ENCODE measurements around the gene PRSS27. TPM values are rescaled to one million over a fixed set of nuclear protein-coding genes. Genes with fewer than 3 reads are reported as not detected.
A peak's percentile ranks its signal among the peaks of the same experiment; 100 is the strongest.
"Not testable (repeated sequence)": the region's sequence is repeated elsewhere in the genome, so short reads cannot be mapped to it uniquely, and the experiment has no call there.

PRSS27 gene
- total and polyA plus RNA-seq, 2 donors = 0.85 to 2.5 TPM

GRCh38 chr16:2697401-2697948, 22.5 kb downstream of the PRSS27 start:
- Histone ChIP-seq H3K36me3 (ENCODE audit: insufficient read depth) (peaks cover 12% of the 10 kb centered on the region), H3K4me3 (ENCODE audit: low read depth, low read length) (no peak overlapping the region), H3K4me1 (ENCODE audit: insufficient read depth) (no peaks in the 10 kb centered on the region), H3K27ac (ENCODE audit: low read depth) (no peak overlapping the region)
- DNase-seq (ENCODE audit: extremely low spot score) = no peak
- 94% methylated on average over 17 of the region's 17 CpGs for WGBS

DNA sequence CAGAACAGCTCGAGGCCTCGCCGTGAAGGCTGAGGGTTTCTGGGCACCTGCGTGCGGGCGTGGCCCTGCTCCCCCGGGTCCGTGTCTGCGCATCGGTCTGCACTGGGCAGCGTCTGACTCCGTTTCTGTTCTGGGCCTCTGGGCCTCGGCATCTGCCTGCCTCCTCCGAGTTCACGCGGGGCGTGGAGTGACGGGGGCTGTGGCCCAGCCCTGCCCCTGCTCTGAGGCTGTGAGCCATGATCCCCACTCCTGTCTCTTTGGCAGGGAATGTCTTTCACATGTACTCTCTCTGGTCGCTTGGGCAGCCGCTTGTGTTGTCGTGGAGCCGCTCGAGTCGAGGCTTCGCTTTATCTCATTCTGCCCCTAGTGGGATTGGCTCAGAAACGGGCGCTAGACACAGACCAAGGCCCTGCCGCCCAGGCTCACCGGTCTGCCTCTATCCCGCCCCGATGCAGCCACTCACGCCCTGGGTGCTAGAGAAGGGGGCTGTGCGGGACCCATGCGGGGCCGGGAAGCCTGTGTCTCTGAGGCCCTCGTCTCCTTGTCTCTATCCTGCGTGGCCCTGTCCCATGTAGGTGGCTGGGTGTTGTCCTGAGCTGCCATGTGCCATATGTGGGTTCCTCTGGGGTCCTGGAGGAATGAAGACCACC, 23.3 kb downstream of the PRSS27 start:
- WGBS = 95% methylated on average over 34 of the region's 37 CpGs
- not testable (repeated sequence) for DNase-seq (ENCODE audit: extremely low spot score); H3K36me3 ChIP-seq (ENCODE audit: insufficient read depth); H3K4me3 ChIP-seq (ENCODE audit: low read depth, low read length); H3K4me1 ChIP-seq (ENCODE audit: insufficient read depth); H3K27ac ChIP-seq (ENCODE audit: low read depth)

- Histone ChIP-seq H3K4me3 (ENCODE audit: low read depth, low read length) (no peak overlapping the region), H3K27ac (ENCODE audit: low read depth) (no peak overlapping the region)
- WGBS = 76% methylated on average over 24 of the region's 24 CpGs
These were observed 26.9 kb downstream of the PRSS27 start for GRCh38 chr16:2692948-2693651.

DNA sequence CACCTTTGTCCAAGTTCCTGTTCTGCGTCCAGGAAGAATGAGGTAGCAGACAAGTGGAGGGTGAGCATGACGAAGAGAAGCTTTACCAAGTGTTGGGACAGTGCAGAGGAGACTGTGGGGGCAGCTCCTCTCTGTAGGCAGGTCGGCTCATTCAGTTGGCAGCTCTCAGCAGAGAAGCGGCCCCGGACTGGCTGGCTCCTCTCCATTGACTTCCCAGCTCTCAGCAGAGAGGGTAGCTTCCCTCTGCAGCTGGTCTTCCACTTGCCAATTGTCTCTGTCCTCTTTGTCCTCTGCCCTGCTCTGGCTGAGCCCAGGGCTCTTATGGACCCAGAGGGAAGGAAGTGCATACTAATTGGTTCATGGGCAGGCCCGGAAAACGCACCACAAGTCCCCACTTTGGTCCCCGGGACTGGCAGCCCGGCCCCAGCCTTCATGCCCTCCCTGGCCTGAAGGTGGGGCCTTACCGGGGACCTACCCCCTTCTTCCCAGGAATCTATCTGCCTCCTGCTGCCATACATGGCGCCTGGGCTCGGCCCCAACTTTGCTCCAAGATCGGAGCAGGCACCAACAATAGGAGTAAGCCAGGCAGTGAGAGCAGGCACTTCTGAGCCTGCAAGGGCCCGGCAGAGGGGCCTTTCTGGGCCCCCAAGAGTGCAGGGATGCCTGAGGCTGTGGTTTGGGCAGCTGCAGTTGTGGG, 27.6 kb downstream of the PRSS27 start:
- H3K4me3 ChIP-seq (ENCODE audit: low read depth, low read length) = no peak overlapping the region
- 69% methylated on average over 14 of the region's 14 CpGs for WGBS
- no peak for DNase-seq (ENCODE audit: extremely low spot score)
- no peak overlapping the region for H3K27ac ChIP-seq (ENCODE audit: low read depth)
- no peaks in the 10 kb centered on the region for H3K36me3 ChIP-seq (ENCODE audit: insufficient read depth)
- H3K4me1 ChIP-seq (ENCODE audit: insufficient read depth) = no peaks in the 10 kb centered on the region

More at GRCh38 chr16:2692948-2693651, 26.9 kb downstream of the PRSS27 start:
- Histone ChIP-seq H3K4me1 (ENCODE audit: insufficient read depth) (no peaks in the 10 kb centered on the region), H3K36me3 (ENCODE audit: insufficient read depth) (peaks cover 2% of the 10 kb centered on the region)
- DNase-seq (ENCODE audit: extremely low spot score) = no peak

- 80% methylated on average over 29 of the region's 29 CpGs for WGBS
- Histone ChIP-seq H3K4me3 (ENCODE audit: low read depth, low read length) (no peak overlapping the region), H3K27ac (ENCODE audit: low read depth) (no peak overlapping the region), H3K36me3 (ENCODE audit: insufficient read depth) (no peaks in the 10 kb centered on the region), H3K4me1 (ENCODE audit: insufficient read depth) (no peaks in the 10 kb centered on the region)
- no peak for DNase-seq (ENCODE audit: extremely low spot score)
These were observed 28.4 kb downstream of the PRSS27 start for GRCh38 chr16:2691491-2692248.

DNA sequence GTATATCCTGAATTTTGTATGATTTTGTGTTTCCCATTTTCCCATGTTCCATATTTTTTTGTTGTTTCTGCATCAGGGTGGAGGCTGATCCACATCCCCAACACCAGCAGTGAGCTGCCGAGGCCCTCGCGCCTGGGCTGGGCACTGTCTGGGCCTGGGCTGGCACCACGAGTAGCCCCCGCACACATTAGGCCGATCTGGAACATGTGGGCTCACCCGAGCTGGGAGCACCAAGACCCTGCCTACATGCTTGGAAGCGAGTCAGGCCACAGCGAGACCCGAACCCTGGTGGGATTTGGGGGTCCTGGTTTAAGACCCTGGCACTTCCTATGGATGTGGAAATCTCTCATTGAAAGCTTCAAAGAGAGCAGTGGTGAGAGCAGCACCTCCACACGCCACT, 29.2 kb downstream of the PRSS27 start:
- no peaks in the 10 kb centered on the region for H3K36me3 ChIP-seq (ENCODE audit: insufficient read depth)
- H3K4me1 ChIP-seq (ENCODE audit: insufficient read depth) = no peaks in the 10 kb centered on the region
- no peak overlapping the region for H3K27ac ChIP-seq (ENCODE audit: low read depth)
- 92% methylated on average over 11 of the region's 11 CpGs for WGBS
- no peak overlapping the region for H3K4me3 ChIP-seq (ENCODE audit: low read depth, low read length)
- no peak for DNase-seq (ENCODE audit: extremely low spot score)

GRCh38 chr16:2689968-2690801, 29.8 kb downstream of the PRSS27 start:
- no peaks in the 10 kb centered on the region for H3K4me1 ChIP-seq (ENCODE audit: insufficient read depth)
- no peaks in the 10 kb centered on the region for H3K36me3 ChIP-seq (ENCODE audit: insufficient read depth)
- no peak overlapping the region for H3K27ac ChIP-seq (ENCODE audit: low read depth)
- no peak for DNase-seq (ENCODE audit: extremely low spot score)
- H3K4me3 ChIP-seq (ENCODE audit: low read depth, low read length) = no peak overlapping the region
- WGBS = 89% methylated on average over 36 of the region's 36 CpGs

DNA sequence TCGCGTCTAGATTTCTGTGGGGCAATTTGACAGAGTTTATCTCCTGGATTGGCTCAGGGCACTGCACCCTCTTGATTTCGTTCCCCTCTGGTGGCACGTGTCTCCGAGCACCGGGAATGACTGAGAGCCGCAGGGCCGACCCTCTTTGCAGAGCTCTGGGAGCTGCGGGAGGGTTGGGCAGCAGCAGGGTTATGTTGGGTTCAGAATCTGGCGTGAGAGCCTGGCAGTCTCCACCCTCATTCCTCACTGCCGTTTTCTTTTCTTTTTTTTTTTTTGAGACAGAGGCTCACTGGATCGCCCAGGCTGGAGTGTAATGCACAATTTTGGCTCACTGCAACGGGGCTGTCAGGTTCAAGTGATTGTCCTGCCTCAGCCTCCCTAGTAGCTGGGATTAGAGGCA, 30.6 kb downstream of the PRSS27 start:
- not testable (repeated sequence) for H3K4me1 ChIP-seq (ENCODE audit: insufficient read depth)

GRCh38 chr16:2687531-2688308, 32.3 kb downstream of the PRSS27 start:
- H3K27ac ChIP-seq (ENCODE audit: low read depth) = no peak overlapping the region
- no peak for DNase-seq (ENCODE audit: extremely low spot score)
- H3K36me3 ChIP-seq (ENCODE audit: insufficient read depth) = no peaks in the 10 kb centered on the region
- no peak overlapping the region for H3K4me3 ChIP-seq (ENCODE audit: low read depth, low read length)
- no peaks in the 10 kb centered on the region for H3K4me1 ChIP-seq (ENCODE audit: insufficient read depth)
- WGBS = 86% methylated on average over 19 of the region's 19 CpGs

More for the DNA sequence above, 30.6 kb downstream of the PRSS27 start:
- DNase-seq (ENCODE audit: extremely low spot score); H3K4me3 ChIP-seq (ENCODE audit: low read depth, low read length); H3K36me3 ChIP-seq (ENCODE audit: insufficient read depth); H3K27ac ChIP-seq (ENCODE audit: low read depth): not testable (repeated sequence)
- WGBS = 57% methylated on average over 4 of the region's 13 CpGs

DNA sequence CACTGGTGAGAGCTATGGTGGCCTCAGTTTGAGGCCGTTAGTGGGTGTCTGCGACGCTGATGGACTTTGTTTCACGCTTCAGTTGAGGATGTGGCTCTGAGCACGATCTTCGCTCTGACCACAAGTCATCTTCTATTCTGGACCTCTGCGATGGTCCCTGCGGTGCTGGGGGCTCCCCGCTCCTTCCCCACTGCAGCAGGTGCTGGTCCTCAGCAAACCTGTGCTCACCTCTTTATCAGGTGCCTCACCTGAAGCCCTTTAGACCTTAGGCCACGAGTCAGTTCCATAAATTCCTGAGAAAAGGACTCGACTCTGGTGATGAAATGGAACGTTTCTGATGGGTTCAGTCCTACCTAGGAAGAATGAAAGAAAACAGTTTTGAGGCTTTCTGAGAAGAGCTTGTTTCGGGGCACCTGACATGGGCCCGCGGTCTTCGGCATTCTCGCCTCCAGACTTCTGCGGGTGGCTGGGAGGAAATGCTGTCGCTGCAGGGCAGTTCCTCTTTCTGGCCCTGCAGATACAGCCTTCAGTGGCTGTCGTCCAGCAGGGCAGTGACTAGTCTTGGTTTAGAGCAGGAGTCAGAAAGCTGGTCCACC, 33.0 kb downstream of the PRSS27 start:
- WGBS = 78% methylated on average over 20 of the region's 20 CpGs
- no peak for DNase-seq (ENCODE audit: extremely low spot score)
- H3K27ac ChIP-seq (ENCODE audit: low read depth) = no peak overlapping the region
- H3K4me3 ChIP-seq (ENCODE audit: low read depth, low read length) = no peak overlapping the region
- no peaks in the 10 kb centered on the region for H3K36me3 ChIP-seq (ENCODE audit: insufficient read depth)
- no peaks in the 10 kb centered on the region for H3K4me1 ChIP-seq (ENCODE audit: insufficient read depth)

DNA sequence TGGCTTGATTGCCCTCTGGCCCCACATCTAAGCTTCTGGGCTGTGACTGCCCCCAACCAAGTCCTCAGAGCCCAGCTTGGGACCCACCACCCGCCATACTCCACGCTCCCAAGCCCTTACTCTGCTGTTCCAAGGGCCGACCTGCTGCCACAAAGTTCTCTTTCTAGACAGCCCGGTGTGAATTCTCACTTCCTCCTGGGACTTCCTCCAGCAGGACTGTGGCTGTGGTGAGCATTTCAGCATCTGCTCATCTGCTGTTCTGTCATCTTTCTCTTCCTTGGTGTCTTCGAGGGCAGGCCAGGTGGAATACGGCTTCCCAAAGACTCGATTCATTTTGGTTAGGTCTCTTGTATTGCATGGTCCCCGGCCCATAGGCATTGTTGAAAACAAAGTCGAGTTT, 33.9 kb downstream of the PRSS27 start:
- H3K27ac ChIP-seq (ENCODE audit: low read depth); DNase-seq (ENCODE audit: extremely low spot score); H3K4me1 ChIP-seq (ENCODE audit: insufficient read depth); H3K4me3 ChIP-seq (ENCODE audit: low read depth, low read length); H3K36me3 ChIP-seq (ENCODE audit: insufficient read depth): not testable (repeated sequence)
- no CpG with 5 or more reads among the region's 9 CpGs for WGBS

GRCh38 chr16:2683041-2683440, 37.0 kb downstream of the PRSS27 start:
- WGBS = 6% methylated on average over 13 of the region's 13 CpGs
- peak overlapping the region; percentile 97 for H3K4me3 ChIP-seq (ENCODE audit: low read depth, low read length)
- DNase-seq (ENCODE audit: extremely low spot score); H3K27ac ChIP-seq (ENCODE audit: low read depth); H3K36me3 ChIP-seq (ENCODE audit: insufficient read depth); H3K4me1 ChIP-seq (ENCODE audit: insufficient read depth): not testable (repeated sequence)

All from urinary bladder (tissue), 4 donors.